Fibroblast of skin of left quadriceps (primary cell): ENCODE measurements around the gene DSTYK.
A peak's percentile ranks its signal among the peaks of the same experiment; 100 is the strongest.
"Not testable (repeated sequence)": the region's sequence is repeated elsewhere in the genome, so short reads cannot be mapped to it uniquely, and the experiment has no call there.

Experiments
- DNase-seq, 2 experiments: peaks; one replicate each; pipeline ENCODE4 v3.0.0-alpha.2; 2013; ENCODE audit warnings: low read depth in 2 of 2

The DSTYK gene

GRCh38 chr1:205241366-205242030, 30.0 kb upstream of the DSTYK start:
- DNase-seq = no peak

- DNase-seq = no peak
These were observed 29.1 kb upstream of the DSTYK start for GRCh38 chr1:205240569-205240968.

- no peak for DNase-seq
These were observed 28.6 kb upstream of the DSTYK start for GRCh38 chr1:205240118-205240517.

DNA sequence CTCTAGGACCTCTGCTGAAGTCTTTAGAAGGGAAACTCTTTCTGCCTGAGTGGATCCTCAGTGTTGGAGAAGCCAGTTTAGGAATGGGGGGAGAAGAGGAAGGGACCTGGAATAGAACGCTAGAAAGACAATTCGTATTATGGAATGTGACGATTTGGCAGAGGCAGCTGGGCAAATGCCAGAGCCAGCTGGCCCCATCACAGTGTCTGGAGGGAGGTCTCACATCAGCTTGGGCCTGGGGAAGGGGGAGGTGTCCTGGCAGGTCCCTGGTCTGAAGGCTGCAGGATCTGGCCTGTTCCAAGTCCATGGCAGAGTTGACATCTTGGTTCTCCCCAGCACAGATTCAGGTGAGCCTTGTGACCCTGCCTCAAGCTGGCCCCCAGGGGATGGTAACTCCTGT, 27.6 kb upstream of the DSTYK start:
- no peak for DNase-seq

DNA sequence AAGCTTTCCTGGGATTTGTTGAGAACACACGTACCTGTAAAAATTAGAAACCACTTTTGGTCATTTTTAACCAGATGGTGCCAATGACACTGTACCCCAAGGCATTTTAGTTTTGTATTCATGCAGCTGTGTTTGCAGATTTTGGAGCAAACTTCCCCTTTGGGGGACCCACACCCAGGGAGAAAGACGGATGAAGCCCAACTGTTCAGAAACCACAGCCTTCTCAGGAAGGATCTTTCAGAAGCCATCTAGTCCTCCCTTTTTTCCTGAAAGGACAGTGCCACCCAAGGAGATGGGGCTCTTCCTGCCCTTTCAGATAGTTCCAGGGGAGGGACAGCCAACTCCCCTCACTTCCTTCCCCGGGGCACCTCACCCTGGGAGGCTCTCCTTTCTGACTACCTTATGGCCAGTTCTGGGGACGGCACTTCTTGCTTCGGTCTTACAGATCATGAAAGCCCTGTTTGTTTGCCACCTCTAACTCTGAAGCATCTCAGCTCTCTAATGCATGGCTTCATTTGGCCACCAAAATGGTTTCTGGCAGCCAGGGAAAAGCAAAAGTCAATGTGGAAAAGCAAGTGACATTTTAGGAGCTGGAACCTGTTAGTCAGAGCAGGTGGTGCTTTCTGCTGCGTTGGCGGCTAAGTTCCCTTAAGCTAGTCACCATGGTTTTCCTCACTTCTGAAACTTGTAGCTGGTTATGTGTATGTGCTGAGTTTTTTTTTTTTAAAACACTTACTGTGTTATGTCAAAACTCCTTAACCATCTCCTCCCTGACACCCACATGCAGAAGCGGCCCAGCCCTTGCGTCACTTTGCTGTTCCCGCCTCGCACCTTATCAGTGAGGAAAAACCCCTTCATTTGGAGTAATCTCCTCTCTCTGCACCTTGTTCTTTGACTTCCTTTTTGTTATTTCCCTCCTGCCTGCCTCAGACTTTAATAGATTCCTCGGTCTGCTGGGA, 26.3 kb upstream of the DSTYK start:
- no peak for DNase-seq

DNA sequence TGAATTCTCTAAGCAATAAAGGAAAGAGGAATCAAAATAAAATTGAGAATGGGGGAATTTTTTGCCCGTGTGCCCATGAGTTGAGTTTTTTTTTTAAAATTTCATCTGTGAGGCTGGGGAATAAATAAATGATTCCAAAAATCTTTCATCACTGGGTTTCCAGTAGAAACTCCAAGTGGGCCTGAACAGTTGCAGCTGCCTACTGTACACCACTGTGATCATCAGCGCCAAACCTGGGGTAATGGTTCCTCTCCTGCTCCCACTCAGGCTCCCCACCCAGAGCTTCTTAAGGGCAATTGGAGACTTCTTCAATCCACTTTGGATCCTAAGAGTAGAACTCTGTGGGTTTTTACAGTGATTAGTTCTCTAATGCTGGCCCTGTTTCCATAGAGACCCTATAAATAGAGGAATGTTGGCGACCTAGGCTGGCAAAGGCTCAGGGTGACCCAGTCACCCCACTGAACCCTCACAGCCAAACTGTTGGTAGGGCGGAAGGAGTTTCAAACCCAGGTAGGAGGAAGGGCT, 25.5 kb upstream of the DSTYK start:
- DNase-seq = no peak

GRCh38 chr1:205236526-205236925, 25.0 kb upstream of the DSTYK start:
- no peak for DNase-seq

DNA sequence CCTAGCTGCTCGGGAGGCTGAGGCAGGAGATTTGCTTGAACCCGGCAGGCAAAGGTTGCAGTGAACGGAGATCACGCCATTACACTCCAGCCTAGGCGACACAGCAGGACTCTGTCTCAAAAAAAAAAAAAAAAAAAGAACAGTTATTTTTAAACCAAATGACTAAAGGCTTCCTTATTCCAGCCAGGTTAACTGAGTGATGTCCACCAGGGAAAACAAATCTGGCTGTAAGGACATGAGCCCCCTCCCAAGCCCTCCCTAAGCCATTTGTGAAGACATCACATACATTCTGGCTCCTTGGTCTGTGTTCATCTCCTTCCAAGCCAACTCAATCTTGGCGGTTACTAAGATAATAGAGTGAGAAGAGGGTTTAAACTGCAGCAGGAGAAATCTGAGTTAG, 24.4 kb upstream of the DSTYK start:
- no peak for DNase-seq

GRCh38 chr1:205233986-205234385, 22.5 kb upstream of the DSTYK start:
- DNase-seq = not testable (repeated sequence)

DNA sequence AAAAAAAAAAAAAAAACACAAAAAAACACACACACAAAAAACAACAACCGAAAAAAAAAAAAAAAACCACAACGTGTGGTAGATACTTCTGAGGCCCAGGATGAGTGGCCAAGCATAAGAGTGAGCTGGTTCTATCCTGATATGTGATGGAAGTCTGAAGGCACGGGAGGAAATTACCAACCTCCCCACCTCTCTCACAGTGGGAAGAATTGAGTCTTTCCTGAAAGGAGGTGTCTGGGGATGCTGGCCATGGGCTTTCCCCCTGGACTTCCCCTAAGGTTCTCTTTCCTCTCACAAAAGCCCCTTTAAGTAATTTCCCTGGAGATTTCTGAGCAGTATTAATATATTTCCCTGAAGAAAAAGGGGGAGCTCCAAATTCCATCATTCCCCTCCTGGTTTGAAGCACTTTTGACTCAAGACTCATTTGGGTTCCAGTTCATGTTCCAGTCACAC, 21.5 kb upstream of the DSTYK start:
- no peak for DNase-seq

DNA sequence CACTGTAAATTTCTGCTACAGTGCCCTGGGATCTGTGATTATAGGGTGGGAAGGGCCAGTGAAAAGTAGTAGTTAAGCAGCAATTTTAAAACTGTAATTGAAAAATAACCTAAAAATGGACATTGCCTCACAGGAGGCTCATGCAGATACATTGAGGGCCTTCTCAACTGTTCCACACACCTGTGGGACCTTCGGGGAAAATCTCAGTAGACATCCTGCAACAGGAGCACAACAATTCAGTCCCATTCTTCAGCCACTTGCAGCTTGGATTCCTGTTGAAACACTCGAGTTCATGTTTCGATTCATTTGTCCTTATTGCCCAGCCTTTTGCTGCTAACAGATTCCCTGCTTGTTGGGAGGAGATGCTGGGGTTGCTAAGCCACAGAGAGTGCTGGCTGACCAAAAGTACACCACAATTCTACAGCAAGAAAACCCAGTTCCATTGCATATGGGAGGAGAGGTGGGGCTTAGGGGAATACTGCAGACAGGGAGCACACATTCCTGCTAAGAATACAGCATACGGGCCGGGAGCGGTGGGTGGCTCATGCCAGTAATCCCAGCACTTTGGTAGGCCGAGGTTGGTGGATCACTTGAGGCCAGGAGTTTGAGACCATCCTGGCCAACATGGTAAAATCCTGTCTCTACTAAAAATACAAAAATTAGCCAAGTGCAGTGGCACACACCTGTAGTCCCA, 20.8 kb upstream of the DSTYK start:
- no peak for DNase-seq

DNA sequence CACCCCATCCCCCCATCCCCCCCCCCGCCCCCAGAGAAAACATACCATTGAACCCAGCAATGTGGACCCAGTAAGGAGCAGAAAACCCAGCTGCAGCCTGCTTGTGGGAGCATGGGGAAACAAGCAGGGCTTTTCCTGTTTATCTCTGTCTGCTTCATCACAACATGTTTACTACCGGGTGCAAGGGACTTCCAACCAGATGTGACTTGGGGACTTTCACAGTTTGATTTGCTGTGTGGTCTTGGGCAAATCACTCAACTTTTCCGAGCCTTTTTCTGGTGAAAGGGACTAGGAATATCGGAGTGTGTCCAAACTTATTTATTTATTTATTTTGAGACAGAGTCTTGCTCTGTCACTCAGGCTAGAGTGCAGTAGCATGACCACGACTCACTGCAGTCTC, 19.5 kb upstream of the DSTYK start:
- no peak for DNase-seq

DNA sequence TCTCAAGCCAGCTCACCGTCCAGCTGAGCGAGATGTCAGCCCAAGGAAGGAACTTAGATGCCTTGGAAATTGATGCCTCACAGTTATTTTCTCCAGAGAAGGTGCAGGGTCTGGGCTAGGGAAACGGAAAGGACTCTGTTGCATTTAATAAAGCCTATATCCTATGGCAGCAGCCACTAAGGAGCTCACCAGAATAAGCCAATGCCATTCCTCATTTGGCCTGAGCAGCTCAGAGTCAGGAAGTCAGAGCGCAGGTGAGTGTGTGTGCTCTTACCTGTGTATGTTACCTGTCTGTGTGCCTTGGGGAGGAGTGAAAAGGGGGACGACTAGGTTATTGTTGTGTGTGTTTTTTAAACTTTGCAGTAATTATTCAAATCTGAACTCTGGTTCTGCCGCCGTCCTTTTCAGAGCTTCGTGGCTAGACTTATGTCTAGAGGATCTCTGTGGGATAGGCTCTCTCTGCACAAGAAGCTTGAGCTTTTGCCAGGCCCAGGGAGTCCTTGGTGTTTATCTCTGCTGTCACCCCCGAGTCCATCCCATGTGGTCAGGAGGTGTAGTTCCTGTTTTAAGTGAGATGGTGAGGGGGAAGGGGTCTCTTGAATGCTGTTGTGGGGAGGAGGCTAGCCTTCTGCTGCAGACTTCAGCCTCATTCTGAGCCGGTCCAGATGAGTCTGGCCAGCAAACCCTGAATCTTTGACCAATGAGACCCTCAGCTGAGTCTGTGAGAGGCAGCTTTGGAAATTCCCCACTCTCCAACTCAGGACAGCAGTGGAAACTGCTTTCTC, 18.6 kb upstream of the DSTYK start:
- DNase-seq = no peak

- DNase-seq = no peak
These were observed 17.9 kb upstream of the DSTYK start for GRCh38 chr1:205229399-205229871.

- no peak for DNase-seq
These were observed 16.6 kb upstream of the DSTYK start for GRCh38 chr1:205228093-205228521.

DNA sequence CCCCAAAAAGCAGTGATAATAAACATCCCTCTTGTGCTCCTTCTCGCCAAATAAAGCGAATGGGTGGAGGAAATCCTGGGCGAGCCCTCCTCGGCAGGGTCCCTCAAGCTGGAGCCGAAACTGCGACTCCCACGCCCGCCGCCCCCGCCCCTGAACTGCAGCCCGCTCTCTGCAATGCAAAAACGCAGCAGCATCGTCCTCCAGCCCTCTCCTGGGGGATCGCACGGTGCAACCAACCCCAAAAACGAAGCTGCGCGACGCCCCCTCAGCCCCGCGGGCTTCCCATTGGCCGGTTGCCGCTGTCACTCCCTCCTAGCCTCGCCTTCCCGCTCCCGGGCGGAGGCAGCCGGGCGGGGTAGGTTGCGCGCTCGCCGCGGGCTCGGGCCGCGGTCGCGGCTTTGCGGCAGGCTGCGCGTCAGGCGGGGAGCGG, 16.1 kb upstream of the DSTYK start, which contains the start of gene TMCC2:
TMCC2 (plus strand) TSS at position 363 of the 430 bp plus-strand sequence. CDS start 619 bp downstream, outside the sequence.
- DNase-seq = peak; percentile 81 to 84

DNA sequence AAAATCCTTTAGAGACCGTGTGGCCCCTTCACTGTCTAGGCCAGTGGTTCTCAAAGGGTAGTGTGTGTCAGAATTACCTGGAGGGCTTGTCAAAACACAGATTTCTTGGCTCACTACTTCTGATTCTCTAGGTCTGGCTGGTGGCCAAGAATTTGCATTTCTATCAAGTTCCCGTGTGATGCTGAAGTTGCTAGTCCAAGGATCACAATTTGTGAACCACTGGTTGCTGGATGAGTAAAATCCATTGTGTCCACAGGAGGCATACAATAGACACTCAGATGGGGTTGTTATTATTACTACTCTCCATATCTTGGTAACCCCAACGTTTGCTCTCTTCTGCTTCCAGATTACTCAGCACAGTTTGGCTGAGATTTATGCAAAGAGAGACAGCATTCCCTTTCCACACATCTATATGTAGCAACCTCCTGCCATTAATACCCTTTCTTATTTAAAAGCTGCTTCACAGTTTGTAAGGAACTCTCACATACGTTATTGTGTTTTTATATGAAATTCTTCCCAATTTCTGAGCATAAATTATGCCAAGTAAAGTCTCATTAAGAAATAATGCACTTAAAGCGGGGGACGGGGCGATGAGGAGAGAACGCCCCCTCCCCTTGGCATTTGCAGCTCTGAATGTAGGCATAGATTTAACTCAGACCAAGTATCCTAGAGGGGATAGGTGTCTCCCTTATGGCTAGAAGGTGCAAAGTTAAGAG, 15.5 kb upstream of the DSTYK start:
- DNase-seq = peak in 1 of 2 experiments; percentile 30

DNA sequence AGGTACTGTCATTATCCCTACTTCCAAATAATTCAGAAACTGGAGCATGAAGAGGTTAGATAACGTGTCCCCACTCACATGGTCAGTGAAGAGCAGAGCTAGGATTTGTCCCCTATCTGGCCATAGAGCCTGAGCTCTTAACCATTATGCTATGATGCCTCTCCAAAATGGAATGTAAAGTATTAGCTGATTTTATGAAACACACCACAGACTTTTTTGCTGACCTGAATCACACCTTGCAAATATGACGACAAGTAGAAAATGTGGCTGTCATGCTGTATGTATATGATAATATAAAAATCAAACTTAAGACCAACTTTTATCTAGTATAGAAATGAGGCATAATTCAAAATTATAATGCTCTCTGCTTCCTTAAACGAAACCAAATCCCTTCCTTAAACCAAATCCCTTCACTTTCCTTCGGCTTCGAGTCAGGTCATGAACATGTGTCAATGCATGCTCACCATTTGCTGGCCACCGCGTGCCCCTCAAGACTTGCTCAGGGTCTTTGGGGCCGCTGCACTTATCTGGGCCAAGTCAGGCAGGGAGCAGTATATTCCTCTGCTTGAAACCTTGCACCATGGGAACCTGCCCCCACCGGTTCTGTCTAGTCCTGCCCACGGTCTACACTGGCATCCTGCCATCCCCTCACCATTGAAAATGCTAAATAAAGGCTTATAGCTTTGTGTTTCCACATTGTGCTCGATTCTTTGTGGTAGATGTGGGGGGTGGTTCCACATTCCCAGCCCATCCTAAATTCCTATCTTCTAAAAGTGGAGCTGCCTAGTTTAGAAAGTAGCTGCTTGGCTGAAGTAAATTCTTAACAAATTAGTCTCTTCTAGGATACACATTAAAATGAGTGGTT, 14.6 kb upstream of the DSTYK start:
- DNase-seq = peak in 1 of 2 experiments; percentile 37

GRCh38 chr1:205224736-205225135, 13.2 kb upstream of the DSTYK start:
- no peak for DNase-seq
